Glutamatergic neuron (in vitro differentiated cells): ENCODE measurements around the gene TXNDC5. TPM values are rescaled to one million over a fixed set of nuclear protein-coding genes. Genes with fewer than 3 reads are reported as not detected.

Experiments
- DNase-seq: peaks from one replicate; pipeline ENCODE4 v3.0.0; 2022
- H3K27ac Mint-ChIP-seq: one replicate; pipeline ENCODE4 v1.8.0; 2020; ENCODE audit warnings: mild to moderate bottlenecking, mixed read lengths, inconsistent platforms; ENCODE audit not compliant: unreplicated experiment
- H3K27me3 Mint-ChIP-seq: one replicate; pipeline ENCODE4 v1.8.0; 2020; ENCODE audit warnings: mild to moderate bottlenecking, moderate library complexity, mixed read lengths, inconsistent platforms; ENCODE audit not compliant: unreplicated experiment
- H3K36me3 Mint-ChIP-seq: one replicate; pipeline ENCODE4 v1.8.0; 2020; ENCODE audit warnings: mild to moderate bottlenecking, mixed read lengths, inconsistent platforms; ENCODE audit not compliant: unreplicated experiment
- H3K4me1 Mint-ChIP-seq: one replicate; pipeline ENCODE4 v1.8.0; 2020; ENCODE audit warnings: mild to moderate bottlenecking, low read depth, mixed read lengths, inconsistent platforms; ENCODE audit not compliant: unreplicated experiment
- H3K4me3 Mint-ChIP-seq: one replicate; pipeline ENCODE4 v1.8.0; 2020; ENCODE audit warnings: mild to moderate bottlenecking, mixed read lengths, inconsistent platforms; ENCODE audit not compliant: unreplicated experiment
- H3K9me3 Mint-ChIP-seq: one replicate; pipeline ENCODE4 v1.8.0; 2020; ENCODE audit warnings: mild to moderate bottlenecking, moderate library complexity, mixed read lengths, inconsistent platforms; ENCODE audit not compliant: unreplicated experiment
- CTCF ChIP-seq: fragments of 200-600 bp; sonication (generic); IDR thresholded peaks from one replicate; pipeline ENCODE4 v1.5.0; 2021; ENCODE audit not compliant: partially characterized antibody, unreplicated experiment
- total RNA-seq: library from RNA; stranded (reverse); fragmentation: NEBNext Ultra II Directional; extraction: Animal tissue kit (Norgen Biotek cat#: 25700); gene quantifications from one replicate; pipeline ENCODE4 v1.2.1, GENCODE V29; 2021; ENCODE audit not compliant: unreplicated experiment

The TXNDC5 gene
- total RNA-seq, 1 donor from 2014 or later: 25.3 TPM

- Mint-ChIP-seq H3K36me3 (no peaks in the 10 kb centered on the region), H3K27me3 (peaks cover 4% of the 10 kb centered on the region), H3K27ac (no peak overlapping the region), H3K4me3 (no peak overlapping the region), H3K9me3 (peaks cover 4% of the 10 kb centered on the region), H3K4me1 (no peaks in the 10 kb centered on the region)
- DNase-seq: no peak
- TF ChIP-seq CTCF: no peak
Observed at GRCh38 chr6:7836371-7837026, 74.1 kb downstream of the TXNDC5 start.

GRCh38 chr6:7833751-7834070 lies 76.9 kb downstream of the TXNDC5 start:
- no peak for TF ChIP-seq CTCF

GRCh38 chr6:7832904-7833750 lies 77.5 kb downstream of the TXNDC5 start:
- DNase-seq: no peak
- Mint-ChIP-seq H3K36me3 (no peaks in the 10 kb centered on the region), H3K4me3 (no peak overlapping the region), H3K27ac (no peak overlapping the region), H3K9me3 (peaks cover 4% of the 10 kb centered on the region), H3K27me3 (peaks cover 4% of the 10 kb centered on the region), H3K4me1 (no peaks in the 10 kb centered on the region)
- no peak for TF ChIP-seq CTCF

More at GRCh38 chr6:7833751-7834070, 76.9 kb downstream of the TXNDC5 start:
- no peaks in the 10 kb centered on the region for H3K4me1 Mint-ChIP-seq
- DNase-seq: no peak
- no peaks in the 10 kb centered on the region for H3K36me3 Mint-ChIP-seq
- peaks cover 4% of the 10 kb centered on the region for H3K9me3 Mint-ChIP-seq
- H3K27ac Mint-ChIP-seq: no peak overlapping the region
- no peak overlapping the region for H3K4me3 Mint-ChIP-seq
- peaks cover 4% of the 10 kb centered on the region for H3K27me3 Mint-ChIP-seq

Other genes starting within 250 kb of the TXNDC5 start
- 0.25 TPM for gene BMP6, start 184.7 kb downstream of the TXNDC5 start, total RNA-seq
- gene BLOC1S5, start 153.6 kb upstream of the TXNDC5 start, total RNA-seq: 8.3 TPM
- 20.6 TPM for gene EEF1E1, start 191.8 kb upstream of the TXNDC5 start, total RNA-seq